Suprapubic skin (tissue), 4 donors: ENCODE measurements around the gene SCYGR7.

ENCODE experiments used
- CTCF ChIP-seq, 2 donors: fragments of 200-600 bp in 1 of 2; fragments of 450-650 bp in 1 of 2; sonication (generic) in 1 of 2; IDR thresholded peaks; one replicate each; pipeline ENCODE4 v1.5.1; 2016 to 2019; ENCODE audit warnings: antibody characterized with exemption in 2 of 2, mild to moderate bottlenecking in 1 of 2, moderate library complexity in 1 of 2
- POLR2A ChIP-seq, 2 donors: fragments of 450-650 bp; IDR thresholded peaks; one replicate each; pipeline ENCODE4 v1.6.1; 2017; ENCODE audit warnings: antibody characterized with exemption in 2 of 2, mild to moderate bottlenecking in 2 of 2, moderate library complexity in 2 of 2
- POLR2AphosphoS5 ChIP-seq, 3 donors: sonication (generic); formaldehyde crosslinking; IDR thresholded peaks; one replicate each; pipeline ENCODE4 v1.6.1; 2017; ENCODE audit warnings: antibody characterized with exemption in 3 of 3

- TF ChIP-seq CTCF (IDR thresholded peaks at IDR 0.05) (no peak), POLR2AphosphoS5 (IDR thresholded peaks at IDR 0.05) (no peak), POLR2A (IDR thresholded peaks at IDR 0.05) (no peak)
These were observed 31.4 kb downstream of the SCYGR7 start for GRCh38 chr2:227759411-227760118.
